ENCODE data around the gene DUS4L.

DUS4L gene

DNA sequence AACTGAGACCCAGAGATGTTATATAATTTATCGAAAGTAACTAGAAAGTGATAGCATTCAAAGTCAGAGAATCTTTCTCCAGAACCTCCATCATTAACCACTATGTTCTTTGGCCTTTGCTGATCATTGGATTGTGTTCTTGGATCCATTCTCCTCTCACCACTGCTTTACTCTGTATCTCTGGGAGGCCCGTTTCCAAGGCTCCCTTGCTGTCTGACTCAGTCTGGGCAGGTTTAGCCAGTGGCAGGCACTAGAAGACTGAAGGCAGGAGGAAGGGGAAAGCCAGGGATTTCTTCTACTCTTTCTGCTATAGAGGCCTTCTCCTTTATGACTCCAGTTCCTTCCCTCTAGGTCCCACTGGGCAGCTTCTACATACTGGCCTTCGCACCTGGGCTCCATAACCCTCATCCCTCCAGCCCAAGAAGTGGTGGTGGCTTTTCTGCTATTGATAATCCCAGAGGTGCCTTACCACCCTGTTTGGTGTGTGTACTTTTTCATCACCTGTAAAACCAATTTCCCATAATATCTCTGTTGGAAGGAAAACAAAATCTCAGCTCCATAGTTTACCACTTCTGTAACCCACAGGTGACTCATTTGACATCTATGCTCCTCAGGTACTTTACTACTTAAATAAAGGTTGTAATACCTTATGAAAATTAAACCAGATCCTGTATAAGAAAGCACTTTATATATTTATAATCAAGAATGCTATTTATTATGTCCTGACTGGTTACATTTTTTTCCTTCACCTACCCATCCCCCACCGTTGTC lies 52.3 kb downstream of the DUS4L start:
- no peak for DNase-seq

- no peak for DNase-seq
Observed at GRCh38 chr7:107622429-107622828, 58.7 kb downstream of the DUS4L start.

DNA sequence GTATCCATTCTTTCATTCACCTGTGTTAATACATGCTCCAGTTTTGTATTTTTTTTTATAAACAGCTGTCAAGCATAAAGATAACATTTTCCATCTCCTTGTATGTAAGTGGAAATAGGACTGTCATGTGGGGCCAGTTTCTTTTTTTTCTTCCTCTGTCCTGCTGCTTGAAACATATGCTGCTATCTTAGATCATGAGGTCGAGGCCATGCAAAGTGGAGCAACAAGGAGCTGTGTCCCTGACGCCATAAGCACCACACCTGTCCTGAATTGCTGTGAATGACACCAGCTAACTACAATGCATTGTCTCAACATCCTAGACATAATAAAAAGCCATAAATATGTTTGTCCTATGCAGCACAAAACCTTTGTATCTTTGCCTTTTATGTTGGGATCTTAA lies 59.1 kb downstream of the DUS4L start:
- DNase-seq: no peak

GRCh38 chr7:107627002-107627401 lies 63.2 kb downstream of the DUS4L start:
- DNase-seq: no peak
